Upper lobe of left lung (tissue), 4 donors: ENCODE data around the gene BEST1.

Experiments
- EP300 ChIP-seq, 4 donors: sonication (generic); formaldehyde crosslinking; IDR thresholded peaks; one replicate each; pipeline ENCODE4 v1.5.1; 2017; ENCODE audit warnings: antibody characterized with exemption in 4 of 4, control low read depth in 2 of 4
- POLR2A ChIP-seq, 4 donors: fragments of 450-650 bp; IDR thresholded peaks; one replicate each; pipeline ENCODE4 v1.5.1; 2016 to 2017; ENCODE audit warnings: antibody characterized with exemption in 4 of 4, mild to moderate bottlenecking in 2 of 4
- POLR2AphosphoS5 ChIP-seq, 2 donors: sonication (generic); formaldehyde crosslinking; IDR thresholded peaks; one replicate each; pipeline ENCODE4 v1.5.1; 2017; ENCODE audit warnings: antibody characterized with exemption in 2 of 2
- TF ChIP-seq, protein P1 (sequence below), 6 experiments: fragments of 450-650 bp in 4 of 6; fragments of 200-600 bp in 2 of 6; sonication (generic) in 2 of 6; IDR thresholded peaks; one replicate each; pipeline ENCODE4 v1.5.1; 2016 to 2019; ENCODE audit warnings: antibody characterized with exemption in 6 of 6

DNA sequence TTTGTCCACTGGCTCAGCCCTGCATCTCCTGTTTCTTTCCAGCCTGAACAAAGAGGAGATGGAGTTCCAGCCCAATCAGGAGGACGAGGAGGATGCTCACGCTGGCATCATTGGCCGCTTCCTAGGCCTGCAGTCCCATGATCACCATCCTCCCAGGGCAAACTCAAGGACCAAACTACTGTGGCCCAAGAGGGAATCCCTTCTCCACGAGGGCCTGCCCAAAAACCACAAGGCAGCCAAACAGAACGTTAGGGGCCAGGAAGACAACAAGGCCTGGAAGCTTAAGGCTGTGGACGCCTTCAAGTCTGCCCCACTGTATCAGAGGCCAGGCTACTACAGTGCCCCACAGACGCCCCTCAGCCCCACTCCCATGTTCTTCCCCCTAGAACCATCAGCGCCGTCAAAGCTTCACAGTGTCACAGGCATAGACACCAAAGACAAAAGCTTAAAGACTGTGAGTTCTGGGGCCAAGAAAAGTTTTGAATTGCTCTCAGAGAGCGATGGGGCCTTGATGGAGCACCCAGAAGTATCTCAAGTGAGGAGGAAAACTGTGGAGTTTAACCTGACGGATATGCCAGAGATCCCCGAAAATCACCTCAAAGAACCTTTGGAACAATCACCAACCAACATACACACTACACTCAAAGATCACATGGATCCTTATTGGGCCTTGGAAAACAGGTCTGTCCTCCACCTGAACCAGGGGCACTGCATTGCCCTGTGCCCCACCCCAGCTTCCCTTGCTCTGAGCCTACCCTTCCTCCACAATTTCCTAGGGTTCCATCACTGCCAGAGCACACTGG is 12.3 kb downstream of the BEST1 start:
- TF ChIP-seq, protein P1, sequence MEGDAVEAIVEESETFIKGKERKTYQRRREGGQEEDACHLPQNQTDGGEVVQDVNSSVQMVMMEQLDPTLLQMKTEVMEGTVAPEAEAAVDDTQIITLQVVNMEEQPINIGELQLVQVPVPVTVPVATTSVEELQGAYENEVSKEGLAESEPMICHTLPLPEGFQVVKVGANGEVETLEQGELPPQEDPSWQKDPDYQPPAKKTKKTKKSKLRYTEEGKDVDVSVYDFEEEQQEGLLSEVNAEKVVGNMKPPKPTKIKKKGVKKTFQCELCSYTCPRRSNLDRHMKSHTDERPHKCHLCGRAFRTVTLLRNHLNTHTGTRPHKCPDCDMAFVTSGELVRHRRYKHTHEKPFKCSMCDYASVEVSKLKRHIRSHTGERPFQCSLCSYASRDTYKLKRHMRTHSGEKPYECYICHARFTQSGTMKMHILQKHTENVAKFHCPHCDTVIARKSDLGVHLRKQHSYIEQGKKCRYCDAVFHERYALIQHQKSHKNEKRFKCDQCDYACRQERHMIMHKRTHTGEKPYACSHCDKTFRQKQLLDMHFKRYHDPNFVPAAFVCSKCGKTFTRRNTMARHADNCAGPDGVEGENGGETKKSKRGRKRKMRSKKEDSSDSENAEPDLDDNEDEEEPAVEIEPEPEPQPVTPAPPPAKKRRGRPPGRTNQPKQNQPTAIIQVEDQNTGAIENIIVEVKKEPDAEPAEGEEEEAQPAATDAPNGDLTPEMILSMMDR (IDR thresholded peaks at IDR 0.05), result no peak
- TF ChIP-seq EP300 (IDR thresholded peaks at IDR 0.05) (no peak), POLR2A (IDR thresholded peaks at IDR 0.05) (no peak), POLR2AphosphoS5 (IDR thresholded peaks at IDR 0.05) (peak in 1 of 2 donors; percentile 23)
